Ectodermal cell (in vitro differentiated cells): ENCODE measurements around the gene OR52N1.

Experiments used
- H3K27ac ChIP-seq: 2 replicates; pipeline ENCODE4 v1.7.0; 2013; ENCODE audit warnings: mild to moderate bottlenecking, low read depth, low read length; ENCODE audit not compliant: insufficient read depth, poor library complexity, severe bottlenecking
- H3K27me3 ChIP-seq: 2 replicates; pipeline ENCODE4 v1.7.0; 2013; ENCODE audit warnings: mild to moderate bottlenecking, low read length; ENCODE audit not compliant: insufficient read depth, control insufficient read depth, poor library complexity, severe bottlenecking
- H3K36me3 ChIP-seq: one replicate; pipeline ENCODE4 v1.7.0; 2013; ENCODE audit warnings: low read length; ENCODE audit not compliant: control insufficient read depth, insufficient read depth
- H3K4me1 ChIP-seq: one replicate; pipeline ENCODE4 v1.7.0; 2013; ENCODE audit warnings: low read length; ENCODE audit not compliant: control insufficient read depth, insufficient read depth
- H3K4me3 ChIP-seq: 2 replicates; pipeline ENCODE4 v1.7.0; 2013; ENCODE audit warnings: low read depth, low read length, control low read depth; ENCODE audit not compliant: insufficient read depth
- H3K9me3 ChIP-seq: 2 replicates; pipeline ENCODE4 v1.7.0; 2013; ENCODE audit warnings: mild to moderate bottlenecking, low read length, moderate library complexity; ENCODE audit not compliant: control insufficient read depth
- WGBS, 2 experiments: methylation state at CpG; one replicate each; pipeline ENCODE4 v1.1.7; 2013; ENCODE audit warnings: missing lambda C conversion rate in 2 of 2; 5-methylcytosine and 5-hydroxymethylcytosine counted together

Gene OR52N1

GRCh38 chr11:5807580-5807979, 16.5 kb upstream of the OR52N1 start:
- no peaks in the 10 kb centered on the region for H3K27me3 ChIP-seq
- WGBS, 2 experiments, result 81% methylated on average over 10 of the region's 10 CpGs

GRCh38 chr11:5803982-5804381, 12.9 kb upstream of the OR52N1 start:
- no peaks in the 10 kb centered on the region for H3K9me3 ChIP-seq
- H3K36me3 ChIP-seq, result no peaks in the 10 kb centered on the region
- H3K4me3 ChIP-seq, result no peak overlapping the region
- WGBS, 2 experiments, result 75 to 78% methylated on average over 5 of the region's 5 CpGs
- H3K27me3 ChIP-seq, result no peaks in the 10 kb centered on the region
- H3K4me1 ChIP-seq, result no peaks in the 10 kb centered on the region
- no peak overlapping the region for H3K27ac ChIP-seq

More at GRCh38 chr11:5807580-5807979, 16.5 kb upstream of the OR52N1 start:
- no peaks in the 10 kb centered on the region for H3K4me1 ChIP-seq
- H3K36me3 ChIP-seq, result no peaks in the 10 kb centered on the region
- no peak overlapping the region for H3K27ac ChIP-seq
- no peak overlapping the region for H3K4me3 ChIP-seq
- H3K9me3 ChIP-seq, result no peaks in the 10 kb centered on the region

GRCh38 chr11:5796541-5796940, 5.5 kb upstream of the OR52N1 start:
- WGBS, 2 experiments, result 95 to 100% methylated on average over 5 to 6 of the region's 6 CpGs
- H3K4me3 ChIP-seq, result no peak overlapping the region
- H3K27ac ChIP-seq, result no peak overlapping the region
- no peaks in the 10 kb centered on the region for H3K36me3 ChIP-seq
- no peaks in the 10 kb centered on the region for H3K4me1 ChIP-seq
- H3K9me3 ChIP-seq, result no peaks in the 10 kb centered on the region
- no peaks in the 10 kb centered on the region for H3K27me3 ChIP-seq

- Histone ChIP-seq H3K27me3 (no peaks in the 10 kb centered on the region), H3K36me3 (no peaks in the 10 kb centered on the region), H3K27ac (no peak within 1 kb of the TSS), H3K9me3 (no peaks in the 10 kb centered on the region), H3K4me3 (no peak within 1 kb of the TSS), H3K4me1 (no peaks in the 10 kb centered on the region)
- no CpG with 5 or more reads among the region's 4 CpGs for WGBS, 2 experiments
Observed at GRCh38 chr11:5783255-5783654, 7.8 kb downstream of the OR52N1 start, which contains the start of gene OR52N5. Gene OR52N5 (minus strand): TSS chr11:5783355. CDS start chr11:5778634, 4,721 bp downstream.

- no peaks in the 10 kb centered on the region for H3K36me3 ChIP-seq
- no peaks in the 10 kb centered on the region for H3K27me3 ChIP-seq
- no peaks in the 10 kb centered on the region for H3K4me1 ChIP-seq
- H3K9me3 ChIP-seq, result no peaks in the 10 kb centered on the region
- H3K4me3 ChIP-seq, result no peak overlapping the region
- WGBS, 2 experiments, result no CpG with 5 or more reads among the region's 1 CpG
- no peak overlapping the region for H3K27ac ChIP-seq
Observed at GRCh38 chr11:5767056-5767455, 24.0 kb downstream of the OR52N1 start.

- 88 to 100% methylated on average over 1 of the region's 1 CpG for WGBS, 2 experiments
- no peaks in the 10 kb centered on the region for H3K36me3 ChIP-seq
- H3K9me3 ChIP-seq, result no peaks in the 10 kb centered on the region
- H3K4me3 ChIP-seq, result no peak within 1 kb of the TSS
- H3K27me3 ChIP-seq, result no peaks in the 10 kb centered on the region
- H3K4me1 ChIP-seq, result no peaks in the 10 kb centered on the region
- no peak within 1 kb of the TSS for H3K27ac ChIP-seq
Observed at GRCh38 chr11:5753943-5754342, 37.1 kb downstream of the OR52N1 start, which contains the start of gene OR52N4. Gene OR52N4 (plus strand): TSS chr11:5754243. CDS start chr11:5754741, 498 bp downstream.

- WGBS, 2 experiments, result 77 to 100% methylated on average over 1 to 3 of the region's 3 CpGs
- no peaks in the 10 kb centered on the region for H3K4me1 ChIP-seq
- no peaks in the 10 kb centered on the region for H3K36me3 ChIP-seq
- no peak overlapping the region for H3K4me3 ChIP-seq
- H3K27ac ChIP-seq, result no peak overlapping the region
- H3K9me3 ChIP-seq, result no peaks in the 10 kb centered on the region
- H3K27me3 ChIP-seq, result no peaks in the 10 kb centered on the region
Observed at GRCh38 chr11:5749836-5750235, 41.2 kb downstream of the OR52N1 start.

GRCh38 chr11:5746614-5747013, 44.5 kb downstream of the OR52N1 start:
- no peaks in the 10 kb centered on the region for H3K27me3 ChIP-seq
- H3K4me1 ChIP-seq, result no peaks in the 10 kb centered on the region
- 89 to 100% methylated on average over 2 of the region's 3 CpGs for WGBS, 2 experiments
- no peaks in the 10 kb centered on the region for H3K9me3 ChIP-seq
- no peak overlapping the region for H3K4me3 ChIP-seq
- no peak overlapping the region for H3K27ac ChIP-seq
- H3K36me3 ChIP-seq, result no peaks in the 10 kb centered on the region

GRCh38 chr11:5738431-5738830, 52.6 kb downstream of the OR52N1 start:
- Histone ChIP-seq H3K9me3 (no peaks in the 10 kb centered on the region), H3K4me3 (no peak overlapping the region), H3K4me1 (peaks cover 4% of the 10 kb centered on the region), H3K27ac (no peak overlapping the region), H3K36me3 (no peaks in the 10 kb centered on the region), H3K27me3 (no peaks in the 10 kb centered on the region)
- WGBS, 2 experiments, result 100% methylated on average over 1 of the region's 1 CpG; no CpG with 5 or more reads in 1 of the 2 experiments

GRCh38 chr11:5737670-5738392, 53.2 kb downstream of the OR52N1 start:
- Histone ChIP-seq H3K36me3 (no peaks in the 10 kb centered on the region), H3K27ac (no peak overlapping the region), H3K9me3 (no peaks in the 10 kb centered on the region), H3K4me3 (no peak overlapping the region), H3K4me1 (peaks cover 4% of the 10 kb centered on the region), H3K27me3 (no peaks in the 10 kb centered on the region)
- WGBS, 2 experiments, result 89 to 90% methylated on average over 6 of the region's 6 CpGs
